Neural progenitor cell (in vitro differentiated cells): ENCODE results near the gene IRS1.
A peak's percentile ranks its signal among the peaks of the same experiment; 100 is the strongest.

ENCODE experiments used
- EZH2 ChIP-seq: fragments of 200-600 bp; sonication (generic); IDR thresholded peaks from 2 replicates; pipeline ENCODE4 v1.6.1; 2017; ENCODE audit warnings: antibody characterized with exemption, mild to moderate bottlenecking, moderate library complexity
- TF ChIP-seq, protein P1 (sequence below): fragments of 200-600 bp; sonication (generic); IDR thresholded peaks from 2 replicates; pipeline ENCODE4 v1.5.1; 2017; ENCODE audit warnings: antibody characterized with exemption, mild to moderate bottlenecking

DNA sequence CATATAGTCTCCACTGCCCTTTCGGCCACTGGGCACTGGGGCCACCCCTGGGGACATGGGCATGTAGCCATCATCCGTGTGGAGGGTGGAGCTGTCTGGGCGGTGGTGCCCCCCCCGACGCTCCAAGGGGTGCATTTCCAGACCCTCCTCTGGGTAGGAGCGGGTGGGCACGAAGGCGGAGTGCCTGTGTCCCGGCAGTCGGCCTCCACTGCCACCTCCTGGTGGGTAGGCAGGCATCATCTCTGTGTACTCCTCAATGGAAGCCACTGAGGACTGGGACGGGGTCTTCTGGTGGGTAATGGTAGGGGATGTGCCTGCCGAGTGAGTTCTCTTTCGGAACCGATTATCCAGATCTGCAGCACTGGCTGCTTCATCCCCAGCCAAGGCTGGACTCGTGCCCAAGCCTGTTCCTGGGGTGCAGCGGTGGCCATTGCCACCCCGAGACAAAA, 2.8 kb downstream of the IRS1 start:
- TF ChIP-seq, protein P1, sequence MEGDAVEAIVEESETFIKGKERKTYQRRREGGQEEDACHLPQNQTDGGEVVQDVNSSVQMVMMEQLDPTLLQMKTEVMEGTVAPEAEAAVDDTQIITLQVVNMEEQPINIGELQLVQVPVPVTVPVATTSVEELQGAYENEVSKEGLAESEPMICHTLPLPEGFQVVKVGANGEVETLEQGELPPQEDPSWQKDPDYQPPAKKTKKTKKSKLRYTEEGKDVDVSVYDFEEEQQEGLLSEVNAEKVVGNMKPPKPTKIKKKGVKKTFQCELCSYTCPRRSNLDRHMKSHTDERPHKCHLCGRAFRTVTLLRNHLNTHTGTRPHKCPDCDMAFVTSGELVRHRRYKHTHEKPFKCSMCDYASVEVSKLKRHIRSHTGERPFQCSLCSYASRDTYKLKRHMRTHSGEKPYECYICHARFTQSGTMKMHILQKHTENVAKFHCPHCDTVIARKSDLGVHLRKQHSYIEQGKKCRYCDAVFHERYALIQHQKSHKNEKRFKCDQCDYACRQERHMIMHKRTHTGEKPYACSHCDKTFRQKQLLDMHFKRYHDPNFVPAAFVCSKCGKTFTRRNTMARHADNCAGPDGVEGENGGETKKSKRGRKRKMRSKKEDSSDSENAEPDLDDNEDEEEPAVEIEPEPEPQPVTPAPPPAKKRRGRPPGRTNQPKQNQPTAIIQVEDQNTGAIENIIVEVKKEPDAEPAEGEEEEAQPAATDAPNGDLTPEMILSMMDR, result peak; percentile 38
- no peak for TF ChIP-seq EZH2
